Measurements from ENCODE around the gene TMEFF1. TPM values are rescaled to one million over a fixed set of nuclear protein-coding genes. Genes with fewer than 3 reads are reported as not detected.

TMEFF1 gene
- total RNA-seq, 1 experiment from 2014 or later, result 65.5 TPM

DNA sequence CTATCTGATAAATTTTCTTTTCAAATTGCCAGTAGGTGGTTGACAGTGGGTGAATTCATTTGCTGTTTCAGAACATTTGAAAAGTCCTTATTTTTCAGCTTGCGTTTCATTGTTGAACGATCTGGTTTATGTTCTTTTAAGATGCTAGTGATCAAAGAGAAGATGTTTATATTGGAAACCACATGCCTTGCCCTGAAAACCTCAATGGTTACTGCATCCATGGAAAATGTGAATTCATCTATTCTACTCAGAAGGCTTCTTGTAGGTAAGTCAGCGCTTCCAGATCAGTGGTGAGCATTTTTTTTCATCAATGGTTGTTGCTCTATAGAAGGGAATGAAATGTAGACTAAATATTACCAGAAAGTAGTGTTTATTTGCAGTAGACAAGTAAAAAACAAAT is 88.3 kb downstream of the TMEFF1 start:
- Histone ChIP-seq H3K23ac (ENCODE audit: insufficient read length, low read depth, low read length) (no peak overlapping the region), H3K27me3 (ENCODE audit: insufficient read depth, low read length) (no peaks in the 10 kb centered on the region), H3K23me2 (ENCODE audit: insufficient read length, low read depth, low read length, poor library complexity, severe bottlenecking) (no peaks in the 10 kb centered on the region), H4K20me1 (ENCODE audit: control insufficient read depth, insufficient read depth, insufficient read length) (no peaks in the 10 kb centered on the region), H2BK5ac (ENCODE audit: insufficient read length, low read length) (no peak overlapping the region), H3K79me2 (ENCODE audit: insufficient read depth, low read length) (no peaks in the 10 kb centered on the region), H2BK20ac (ENCODE audit: low read depth, low read length, poor library complexity, severe bottlenecking) (no peak overlapping the region), H2BK120ac (ENCODE audit: low read depth, low read length, poor library complexity, severe bottlenecking) (no peak overlapping the region), H3T11ph (ENCODE audit: low read length) (no peak overlapping the region), H3K4me1 (ENCODE audit: insufficient read depth, low read length) (no peaks in the 10 kb centered on the region), H2BK12ac (ENCODE audit: insufficient read length, low read depth, low read length) (no peak overlapping the region), H2AK5ac (ENCODE audit: insufficient read length, low read length) (no peak overlapping the region), H4K91ac (ENCODE audit: insufficient read length, low read depth, low read length) (no peak overlapping the region), H3K14ac (ENCODE audit: insufficient read depth, low read length) (no peak overlapping the region), H2AFZ (ENCODE audit: low read length) (no peak overlapping the region), H4K8ac (replicated peaks; ENCODE audit: insufficient read length, low read depth, low read length) (no peak overlapping the region), H2BK15ac (ENCODE audit: low read depth, low read length) (no peak overlapping the region), H3K9me3 (ENCODE audit: control insufficient read depth, low read depth, low read length) (no peaks in the 10 kb centered on the region), H3K56ac (ENCODE audit: insufficient read length, low read depth, low read length) (no peak overlapping the region), H4K5ac (ENCODE audit: insufficient read length, low read depth, low read length) (no peak overlapping the region), H3K79me1 (ENCODE audit: insufficient read depth, low read depth, low read length, poor library complexity, severe bottlenecking) (no peaks in the 10 kb centered on the region), H3K18ac (ENCODE audit: insufficient read length, low read depth, low read length) (no peak overlapping the region), H3K9ac (ENCODE audit: extremely low read depth, insufficient read length, low read length) (no peak overlapping the region), H3K4me2 (ENCODE audit: insufficient read depth, insufficient read length, low read length) (no peak overlapping the region), H3K27ac (ENCODE audit: insufficient read length, low read depth, low read length) (no peak overlapping the region), H3K4ac (ENCODE audit: low read depth, low read length) (no peak overlapping the region)
- no peaks in the 10 kb centered on the region for H3K4me1 Mint-ChIP-seq
- WGBS (ENCODE audit: extremely low coverage, insufficient read length, low lambda C conversion rate), result no CpG with 5 or more reads among the region's 3 CpGs
- peaks cover 11 to 44% (median 39%) of the 10 kb centered on the region in 3 experiments; a peak in 6 of 7 replicates for H3K36me3 Mint-ChIP-seq (ENCODE audit: insufficient read depth in 1 of 3, low read depth in 3 of 3)
- DNase-seq, result no peak
- H3K27ac Mint-ChIP-seq, result no peak overlapping the region
- H3K4me3 Mint-ChIP-seq, result no peak overlapping the region
- H3K9me3 Mint-ChIP-seq, result no peaks in the 10 kb centered on the region
- TF ChIP-seq, protein P1, sequence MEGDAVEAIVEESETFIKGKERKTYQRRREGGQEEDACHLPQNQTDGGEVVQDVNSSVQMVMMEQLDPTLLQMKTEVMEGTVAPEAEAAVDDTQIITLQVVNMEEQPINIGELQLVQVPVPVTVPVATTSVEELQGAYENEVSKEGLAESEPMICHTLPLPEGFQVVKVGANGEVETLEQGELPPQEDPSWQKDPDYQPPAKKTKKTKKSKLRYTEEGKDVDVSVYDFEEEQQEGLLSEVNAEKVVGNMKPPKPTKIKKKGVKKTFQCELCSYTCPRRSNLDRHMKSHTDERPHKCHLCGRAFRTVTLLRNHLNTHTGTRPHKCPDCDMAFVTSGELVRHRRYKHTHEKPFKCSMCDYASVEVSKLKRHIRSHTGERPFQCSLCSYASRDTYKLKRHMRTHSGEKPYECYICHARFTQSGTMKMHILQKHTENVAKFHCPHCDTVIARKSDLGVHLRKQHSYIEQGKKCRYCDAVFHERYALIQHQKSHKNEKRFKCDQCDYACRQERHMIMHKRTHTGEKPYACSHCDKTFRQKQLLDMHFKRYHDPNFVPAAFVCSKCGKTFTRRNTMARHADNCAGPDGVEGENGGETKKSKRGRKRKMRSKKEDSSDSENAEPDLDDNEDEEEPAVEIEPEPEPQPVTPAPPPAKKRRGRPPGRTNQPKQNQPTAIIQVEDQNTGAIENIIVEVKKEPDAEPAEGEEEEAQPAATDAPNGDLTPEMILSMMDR (conservative IDR thresholded peaks at IDR 0.05), result no peak
- H3K27me3 Mint-ChIP-seq (ENCODE audit: low read depth), result no peaks in the 10 kb centered on the region
